HEK293T (cell line): ENCODE results near the gene PIGQ.

Experiments used
- ARNT ChIP-seq: fragments of 450-650 bp; IDR thresholded peaks from 2 replicates; pipeline ENCODE4 v1.6.1; 2017; ENCODE audit warnings: mild to moderate bottlenecking
- BHLHE40 ChIP-seq: fragments of 450-650 bp; IDR thresholded peaks from 2 replicates; pipeline ENCODE4 v1.6.1; 2016; ENCODE audit warnings: mild to moderate bottlenecking, moderate library complexity, borderline replicate concordance
- CTBP1 ChIP-seq: fragments of 450-650 bp; IDR thresholded peaks from 2 replicates; pipeline ENCODE4 v1.6.1; 2016; ENCODE audit warnings: borderline replicate concordance
- SUZ12 ChIP-seq: fragments of 450-650 bp; IDR thresholded peaks from 2 replicates; pipeline ENCODE4 v1.6.1; 2016; ENCODE audit warnings: mild to moderate bottlenecking
- TARDBP ChIP-seq: fragments of 450-650 bp; IDR thresholded peaks from 2 replicates; pipeline ENCODE4 v1.6.1; 2016
- ZNF384 ChIP-seq: fragments of 450-650 bp; IDR thresholded peaks from 2 replicates; pipeline ENCODE4 v1.6.1; 2016
- TF ChIP-seq, protein P1 (sequence below): fragments of 450-650 bp; IDR thresholded peaks from 2 replicates; pipeline ENCODE4 v1.6.1; 2016

DNA sequence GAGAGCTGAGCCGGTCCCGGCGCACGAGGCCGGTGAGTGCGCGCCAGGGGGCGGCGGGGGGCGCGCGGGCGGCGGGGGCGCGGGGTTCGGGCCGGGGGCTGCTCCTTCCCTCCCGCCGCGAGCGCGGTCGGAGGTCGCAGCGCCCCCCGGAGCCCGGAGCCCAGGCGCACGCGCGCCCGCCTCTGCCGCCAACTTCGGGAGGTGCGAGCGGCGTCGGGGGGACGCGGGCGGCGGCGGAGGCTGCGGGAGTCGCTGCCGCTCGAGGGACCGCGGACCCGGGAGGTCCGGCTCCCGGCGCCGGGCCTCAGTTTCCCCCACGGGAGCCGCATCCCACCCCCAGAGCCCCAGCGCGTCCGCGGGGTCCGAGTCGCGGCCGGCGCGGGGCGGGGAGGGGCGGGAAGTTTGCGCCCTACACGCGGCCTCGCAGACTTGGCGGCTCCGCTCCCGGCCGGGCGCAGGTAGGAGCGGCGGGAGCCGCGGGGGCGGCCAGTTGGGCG, 9.5 kb upstream of the PIGQ start, which contains the start of gene PRR35:
- no peak for TF ChIP-seq CTBP1
- no peak for TF ChIP-seq ZNF384
- TF ChIP-seq TARDBP: no peak
- no peak for TF ChIP-seq SUZ12
- TF ChIP-seq ARNT: no peak
- no peak for TF ChIP-seq BHLHE40
- TF ChIP-seq, protein P1, sequence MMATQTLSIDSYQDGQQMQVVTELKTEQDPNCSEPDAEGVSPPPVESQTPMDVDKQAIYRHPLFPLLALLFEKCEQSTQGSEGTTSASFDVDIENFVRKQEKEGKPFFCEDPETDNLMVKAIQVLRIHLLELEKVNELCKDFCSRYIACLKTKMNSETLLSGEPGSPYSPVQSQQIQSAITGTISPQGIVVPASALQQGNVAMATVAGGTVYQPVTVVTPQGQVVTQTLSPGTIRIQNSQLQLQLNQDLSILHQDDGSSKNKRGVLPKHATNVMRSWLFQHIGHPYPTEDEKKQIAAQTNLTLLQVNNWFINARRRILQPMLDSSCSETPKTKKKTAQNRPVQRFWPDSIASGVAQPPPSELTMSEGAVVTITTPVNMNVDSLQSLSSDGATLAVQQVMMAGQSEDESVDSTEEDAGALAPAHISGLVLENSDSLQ: no peak
